IgD-negative memory B cell (primary cell): ENCODE data around the gene CCT7. TPM values are rescaled to one million over a fixed set of nuclear protein-coding genes. Genes with fewer than 3 reads are reported as not detected.
"Not testable (repeated sequence)": the region's sequence is repeated elsewhere in the genome, so short reads cannot be mapped to it uniquely, and the experiment has no call there.

Experiments used
- H3K27ac Mint-ChIP-seq, 3 donors: one replicate each; pipeline ENCODE4 v1.8.0; 2020 to 2022; ENCODE audit warnings: mild to moderate bottlenecking in 3 of 3, mixed read lengths in 3 of 3, moderate library complexity in 1 of 3
- H3K27me3 Mint-ChIP-seq: one replicate; pipeline ENCODE4 v1.8.0; 2021; ENCODE audit warnings: mixed read lengths
- H3K36me3 Mint-ChIP-seq: one replicate; pipeline ENCODE4 v1.8.0; 2020; ENCODE audit warnings: mild to moderate bottlenecking, mixed read lengths
- H3K4me1 Mint-ChIP-seq, 3 donors: one replicate each; pipeline ENCODE4 v1.8.0; 2020 to 2022; ENCODE audit warnings: mixed read lengths in 3 of 3, mild to moderate bottlenecking in 1 of 3
- H3K4me3 Mint-ChIP-seq, 4 donors: one replicate each; pipeline ENCODE4 v1.8.0; 2020 to 2022; ENCODE audit warnings: mild to moderate bottlenecking in 4 of 4, mixed read lengths in 4 of 4, moderate library complexity in 3 of 4
- H3K9me3 Mint-ChIP-seq, 3 donors: one replicate each; pipeline ENCODE4 v1.8.0; 2020 to 2021; ENCODE audit warnings: mixed read lengths in 3 of 3, mild to moderate bottlenecking in 1 of 3
- polyA plus RNA-seq: library from polyadenylated mRNA; unstranded; fragments of 300-500 nt; fragmentation: Illumina TruSeq; gene quantifications from one replicate; pipeline ENCODE4 v1.2.3, GENCODE V29; 2021

Gene CCT7
- polyA plus RNA-seq = 242 TPM

GRCh38 chr2:73233932-73234832 is at the start of gene CCT7:
TSS of gene CCT7 (plus strand) at chr2:73234308. CDS start at chr2:73234379, 71 bp downstream.
- Mint-ChIP-seq H3K4me3 (peak within 1 kb of the TSS; percentile 96 to 100 (median 99)), H3K27me3 (no peaks in the 10 kb centered on the region), H3K36me3 (no peaks in the 10 kb centered on the region), H3K27ac (peak within 1 kb of the TSS; percentile 96 to 99 (median 97)), H3K9me3 (no peaks in the 10 kb centered on the region), H3K4me1 (peaks cover 18 to 35% (median 25%) of the 10 kb centered on the region in 3 donors)

GRCh38 chr2:73185965-73186364 is 48.1 kb upstream of the CCT7 start:
- peaks cover 12% of the 10 kb centered on the region for H3K27me3 Mint-ChIP-seq
- peaks cover 3% of the 10 kb centered on the region for H3K36me3 Mint-ChIP-seq
- H3K4me3 Mint-ChIP-seq = no peak overlapping the region
- H3K27ac Mint-ChIP-seq = no peak overlapping the region
- H3K9me3 Mint-ChIP-seq = peaks cover 0 to 5% (median 4%) of the 10 kb centered on the region in 3 donors
- H3K4me1 Mint-ChIP-seq = peaks cover 0 to 2% (median 0%) of the 10 kb centered on the region in 3 donors

GRCh38 chr2:73187549-73187948 is 46.6 kb upstream of the CCT7 start:
- no peak overlapping the region for H3K27ac Mint-ChIP-seq
- peaks cover 0 to 2% (median 0%) of the 10 kb centered on the region in 3 donors for H3K4me1 Mint-ChIP-seq
- H3K9me3 Mint-ChIP-seq = peaks cover 0 to 5% (median 4%) of the 10 kb centered on the region in 3 donors
- H3K36me3 Mint-ChIP-seq = peaks cover 3% of the 10 kb centered on the region
- H3K4me3 Mint-ChIP-seq = no peak overlapping the region
- peaks cover 12% of the 10 kb centered on the region for H3K27me3 Mint-ChIP-seq

GRCh38 chr2:73197579-73197978 is 36.5 kb upstream of the CCT7 start:
- Mint-ChIP-seq H3K4me1 (peaks cover 0 to 5% (median 2%) of the 10 kb centered on the region in 3 donors), H3K27ac (no peak overlapping the region), H3K4me3 (no peak overlapping the region), H3K9me3 (peaks cover 0 to 3% (median 0%) of the 10 kb centered on the region in 3 donors), H3K36me3 (peaks cover 2% of the 10 kb centered on the region), H3K27me3 (peaks cover 25% of the 10 kb centered on the region)

GRCh38 chr2:73200281-73200680 is 33.8 kb upstream of the CCT7 start:
- not testable (repeated sequence) for H3K9me3 Mint-ChIP-seq

GRCh38 chr2:73202156-73203054 is 31.7 kb upstream of the CCT7 start, which contains the start of gene NOTO:
TSS of gene NOTO (plus strand) at chr2:73202574. CDS start at chr2:73202667, 93 bp downstream.
- peak within 1 kb of the TSS in 1 of 3 donors; percentile 71 for H3K27ac Mint-ChIP-seq

More at GRCh38 chr2:73200281-73200680, 33.8 kb upstream of the CCT7 start:
- not testable (repeated sequence) for H3K4me3 Mint-ChIP-seq, H3K27ac Mint-ChIP-seq, H3K4me1 Mint-ChIP-seq, H3K36me3 Mint-ChIP-seq
- H3K27me3 Mint-ChIP-seq = peaks cover 38% of the 10 kb centered on the region

GRCh38 chr2:73203055-73203681 is 30.9 kb upstream of the CCT7 start:
- Mint-ChIP-seq H3K27me3 (peaks cover 36% of the 10 kb centered on the region), H3K4me3 (peak overlapping the region in 1 of 4 donors; percentile 41), H3K4me1 (peaks cover 0 to 5% (median 2%) of the 10 kb centered on the region in 3 donors), H3K9me3 (peaks cover 0 to 3% (median 0%) of the 10 kb centered on the region in 3 donors), H3K36me3 (peaks cover 2% of the 10 kb centered on the region), H3K27ac (peak overlapping the region in 1 of 3 donors; percentile 71)

More at GRCh38 chr2:73202156-73203054, 31.7 kb upstream of the CCT7 start, which contains the start of gene NOTO:
- Mint-ChIP-seq H3K36me3 (peaks cover 2% of the 10 kb centered on the region), H3K9me3 (peaks cover 0 to 3% (median 0%) of the 10 kb centered on the region in 3 donors), H3K4me1 (peaks cover 0 to 5% (median 2%) of the 10 kb centered on the region in 3 donors), H3K4me3 (peak within 1 kb of the TSS in 3 of 4 donors; percentile 23 to 41 (median 41)), H3K27me3 (peaks cover 39% of the 10 kb centered on the region)

- peaks cover 28% of the 10 kb centered on the region for H3K27me3 Mint-ChIP-seq
- peaks cover 0 to 3% (median 0%) of the 10 kb centered on the region in 3 donors for H3K9me3 Mint-ChIP-seq
- H3K36me3 Mint-ChIP-seq = no peaks in the 10 kb centered on the region
These were observed 28.5 kb upstream of the CCT7 start for GRCh38 chr2:73205611-73206010.

GRCh38 chr2:73208258-73208657 is 25.9 kb upstream of the CCT7 start:
- H3K4me3 Mint-ChIP-seq = no peak overlapping the region
- peaks cover 18% of the 10 kb centered on the region for H3K27me3 Mint-ChIP-seq
- no peaks in the 10 kb centered on the region for H3K36me3 Mint-ChIP-seq
- H3K4me1 Mint-ChIP-seq = peaks cover 4 to 8% (median 5%) of the 10 kb centered on the region in 3 donors
- no peaks in the 10 kb centered on the region for H3K9me3 Mint-ChIP-seq
- H3K27ac Mint-ChIP-seq = no peak overlapping the region

More at GRCh38 chr2:73205611-73206010, 28.5 kb upstream of the CCT7 start:
- Mint-ChIP-seq H3K27ac (no peak overlapping the region), H3K4me3 (no peak overlapping the region), H3K4me1 (peaks cover 0 to 5% (median 2%) of the 10 kb centered on the region in 3 donors)

- Mint-ChIP-seq H3K27me3 (peaks cover 8% of the 10 kb centered on the region), H3K4me1 (peaks cover 8 to 18% (median 15%) of the 10 kb centered on the region in 3 donors), H3K4me3 (no peak overlapping the region), H3K36me3 (no peaks in the 10 kb centered on the region), H3K9me3 (no peaks in the 10 kb centered on the region), H3K27ac (no peak overlapping the region)
These were observed 24.1 kb upstream of the CCT7 start for GRCh38 chr2:73210019-73210418.

GRCh38 chr2:73210696-73211095 is 23.4 kb upstream of the CCT7 start:
- no peak overlapping the region for H3K27ac Mint-ChIP-seq
- no peaks in the 10 kb centered on the region for H3K36me3 Mint-ChIP-seq
- H3K4me3 Mint-ChIP-seq = peak overlapping the region in 1 of 4 donors; percentile 10
- H3K4me1 Mint-ChIP-seq = peaks cover 13 to 25% (median 22%) of the 10 kb centered on the region in 3 donors
- H3K9me3 Mint-ChIP-seq = no peaks in the 10 kb centered on the region
- H3K27me3 Mint-ChIP-seq = peaks cover 4% of the 10 kb centered on the region

- peaks cover 4% of the 10 kb centered on the region for H3K27me3 Mint-ChIP-seq
- H3K27ac Mint-ChIP-seq = no peak overlapping the region
- H3K4me3 Mint-ChIP-seq = peak overlapping the region in 2 of 4 donors; percentile 61 to 81
- no peaks in the 10 kb centered on the region for H3K9me3 Mint-ChIP-seq
- H3K4me1 Mint-ChIP-seq = peaks cover 13 to 25% (median 24%) of the 10 kb centered on the region in 3 donors
- H3K36me3 Mint-ChIP-seq = no peaks in the 10 kb centered on the region
These were observed 22.0 kb upstream of the CCT7 start for GRCh38 chr2:73212098-73212447.

GRCh38 chr2:73212448-73213176 is 21.5 kb upstream of the CCT7 start:
- peak overlapping the region; percentile 13 to 81 (median 56) for H3K4me3 Mint-ChIP-seq
- H3K27ac Mint-ChIP-seq = peak overlapping the region in 2 of 3 donors; percentile 47 to 69
- peaks cover 4% of the 10 kb centered on the region for H3K27me3 Mint-ChIP-seq
- no peaks in the 10 kb centered on the region for H3K9me3 Mint-ChIP-seq
- H3K36me3 Mint-ChIP-seq = no peaks in the 10 kb centered on the region
- H3K4me1 Mint-ChIP-seq = peaks cover 13 to 25% (median 24%) of the 10 kb centered on the region in 3 donors
